ENCODE results near the gene HS6ST2.
"Not testable (repeated sequence)": the region's sequence is repeated elsewhere in the genome, so short reads cannot be mapped to it uniquely, and the experiment has no call there.

HS6ST2 gene

DNA sequence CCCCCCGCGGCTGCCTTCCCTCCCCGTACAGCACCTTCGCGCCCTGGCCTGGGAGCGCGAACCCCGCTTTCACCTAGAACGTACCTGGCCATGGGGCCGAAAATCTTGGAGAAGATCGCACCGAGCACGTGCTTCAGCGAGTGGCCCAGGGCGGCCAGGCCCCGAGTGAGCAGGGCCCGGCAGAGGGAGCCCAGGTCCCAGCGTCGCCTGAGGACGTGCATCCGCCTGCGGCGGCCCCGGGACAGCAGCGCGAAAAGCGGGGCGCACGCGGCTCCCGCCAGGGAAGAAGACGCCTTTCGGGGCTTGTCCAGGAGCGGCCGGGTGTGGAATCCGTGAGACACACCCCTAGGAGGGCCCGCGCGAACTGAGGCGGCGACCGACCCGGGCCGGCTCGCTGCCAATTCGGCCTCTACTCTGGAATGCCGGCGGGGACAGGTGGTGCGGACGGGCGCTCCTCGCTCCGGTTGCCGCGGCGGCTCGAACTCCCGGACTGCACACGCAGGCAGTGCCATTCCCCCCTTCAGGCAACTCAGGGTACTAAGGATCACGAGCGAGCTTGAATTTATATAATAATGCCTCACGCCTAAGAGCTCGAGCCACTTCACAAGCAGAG, at the start of gene HS6ST2:
Gene HS6ST2, minus strand, starts transcription at position 539 of the 613 bp plus-strand sequence.
- peaks cover 12% of the 10 kb centered on the region for H3K4me1 Mint-ChIP-seq
- H3K27ac Mint-ChIP-seq = no peak within 1 kb of the TSS
- H3K4me3 Mint-ChIP-seq = peak within 1 kb of the TSS; percentile 63
- no peaks in the 10 kb centered on the region for H3K36me3 Mint-ChIP-seq
- ATAC-seq (peak; percentile 47), DNase-seq (ENCODE audit: low spot score in 2 of 2) (no peak)
- no peaks in the 10 kb centered on the region for H3K9me3 Mint-ChIP-seq

DNA sequence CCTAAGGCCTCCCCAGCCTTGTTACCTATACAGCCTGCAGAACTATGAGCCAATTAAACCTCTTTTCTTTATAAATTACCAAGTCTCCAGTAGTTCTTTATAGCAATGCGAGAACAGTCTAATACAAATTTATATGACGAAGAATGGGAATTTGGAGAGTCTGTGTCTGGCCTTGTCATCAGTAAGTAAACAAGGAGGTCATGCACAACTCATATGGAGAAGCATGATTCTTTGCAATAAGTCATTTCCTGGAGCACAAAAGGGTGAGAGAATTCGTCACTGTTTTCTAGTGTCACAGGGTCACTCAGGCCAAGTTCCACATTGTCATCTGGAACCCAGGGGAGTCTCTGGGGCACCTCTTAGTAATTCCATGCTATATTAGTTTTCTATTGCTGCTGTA, 49.0 kb upstream of the HS6ST2 start:
- Mint-ChIP-seq H3K4me1 (no peaks in the 10 kb centered on the region), H3K27ac (no peak overlapping the region), H3K4me3 (no peak overlapping the region), H3K36me3 (no peaks in the 10 kb centered on the region), H3K9me3 (peaks cover 2% of the 10 kb centered on the region)
- ATAC-seq = no peak
- DNase-seq (ENCODE audit: low spot score in 2 of 2) = no peak

DNA sequence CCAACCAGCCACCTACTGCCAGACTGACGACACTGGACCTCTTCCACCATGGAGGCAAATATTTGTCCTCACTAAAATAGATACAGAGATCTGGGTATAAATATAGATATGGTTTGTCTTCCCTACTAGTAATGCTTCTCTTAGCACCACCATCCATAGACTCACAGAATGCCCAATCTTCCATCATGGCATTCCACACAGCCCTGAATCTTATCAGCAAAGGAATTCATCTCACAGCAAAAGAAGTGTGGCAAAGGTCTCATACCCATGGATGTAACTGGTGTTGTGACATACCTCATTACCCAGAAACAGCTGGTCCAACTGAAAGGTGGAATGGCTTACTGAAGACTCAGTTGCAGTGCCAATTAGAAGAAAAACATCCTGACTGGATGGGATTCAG, 47.2 kb upstream of the HS6ST2 start:
- Mint-ChIP-seq H3K4me1 (no peaks in the 10 kb centered on the region), H3K27ac (no peak overlapping the region), H3K9me3 (peaks cover 2% of the 10 kb centered on the region), H3K4me3 (no peak overlapping the region), H3K36me3 (no peaks in the 10 kb centered on the region)
- ATAC-seq (no peak), DNase-seq (ENCODE audit: low spot score in 2 of 2) (no peak)

GRCh38 chrX:133005042-133005441, 46.6 kb upstream of the HS6ST2 start:
- Mint-ChIP-seq H3K4me1 (no peaks in the 10 kb centered on the region), H3K27ac (no peak overlapping the region), H3K4me3 (no peak overlapping the region), H3K9me3 (peaks cover 2% of the 10 kb centered on the region), H3K36me3 (no peaks in the 10 kb centered on the region)
- DNase-seq (ENCODE audit: low spot score in 2 of 2) (no peak), ATAC-seq (no peak)

DNA sequence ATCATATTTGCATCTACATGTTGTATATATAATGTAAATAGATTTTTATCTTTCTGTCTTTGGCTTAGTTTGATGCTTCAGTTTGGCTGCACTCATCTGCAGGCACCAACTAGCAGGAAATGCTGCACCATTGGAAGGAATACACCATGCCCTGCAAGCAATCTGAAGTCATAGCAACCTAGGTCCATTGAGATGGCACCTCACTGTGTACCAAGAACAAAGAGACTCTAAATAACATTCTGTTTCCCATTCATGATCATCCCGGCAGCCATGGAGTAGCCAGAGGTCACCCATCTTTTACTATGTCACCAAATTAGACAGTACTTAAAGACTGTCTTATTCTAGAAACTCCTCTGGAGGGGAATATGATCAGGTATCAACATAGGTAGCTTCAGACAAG, 40.8 kb upstream of the HS6ST2 start:
- DNase-seq (ENCODE audit: low spot score in 2 of 2) (no peak), ATAC-seq (no peak)
- Mint-ChIP-seq H3K4me1 (no peaks in the 10 kb centered on the region), H3K27ac (no peak overlapping the region), H3K36me3 (no peaks in the 10 kb centered on the region), H3K9me3 (no peaks in the 10 kb centered on the region), H3K4me3 (no peak overlapping the region)

DNA sequence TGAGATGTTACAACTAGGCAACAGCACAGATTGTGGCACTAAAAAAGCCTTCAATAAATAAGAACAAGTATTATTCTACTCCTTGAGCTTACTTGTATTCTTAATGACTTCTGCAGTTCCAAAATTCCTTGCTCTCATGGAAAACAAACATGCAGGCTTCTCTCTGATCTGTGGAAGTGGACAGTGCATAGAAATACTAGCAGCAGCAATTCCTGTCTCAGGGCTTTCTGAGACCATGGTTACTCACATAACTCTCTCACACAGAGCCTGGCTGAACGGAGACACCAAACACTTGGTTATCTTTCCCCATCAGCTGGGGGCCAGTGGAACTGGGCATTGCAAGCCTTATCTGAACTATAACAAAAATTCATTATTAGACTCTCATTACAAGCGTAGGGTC, 32.4 kb upstream of the HS6ST2 start:
- ATAC-seq (no peak), DNase-seq (ENCODE audit: low spot score in 2 of 2) (no peak)
- H3K4me1 Mint-ChIP-seq = no peaks in the 10 kb centered on the region
- H3K9me3 Mint-ChIP-seq = no peaks in the 10 kb centered on the region
- H3K4me3 Mint-ChIP-seq = no peak overlapping the region
- no peaks in the 10 kb centered on the region for H3K36me3 Mint-ChIP-seq
- no peak overlapping the region for H3K27ac Mint-ChIP-seq

GRCh38 chrX:132986556-132986955, 28.1 kb upstream of the HS6ST2 start:
- Mint-ChIP-seq H3K4me1 (no peaks in the 10 kb centered on the region), H3K9me3 (no peaks in the 10 kb centered on the region), H3K36me3 (no peaks in the 10 kb centered on the region), H3K4me3 (no peak overlapping the region), H3K27ac (no peak overlapping the region)
- ATAC-seq = no peak
- DNase-seq (ENCODE audit: low spot score in 2 of 2) = no peak

GRCh38 chrX:132984058-132984650, 25.7 kb upstream of the HS6ST2 start:
- H3K36me3 Mint-ChIP-seq = no peaks in the 10 kb centered on the region
- no peak for ATAC-seq
- no peaks in the 10 kb centered on the region for H3K9me3 Mint-ChIP-seq
- DNase-seq (ENCODE audit: low spot score in 2 of 2) = no peak
- no peak overlapping the region for H3K4me3 Mint-ChIP-seq
- H3K27ac Mint-ChIP-seq = no peak overlapping the region
- no peaks in the 10 kb centered on the region for H3K4me1 Mint-ChIP-seq

DNA sequence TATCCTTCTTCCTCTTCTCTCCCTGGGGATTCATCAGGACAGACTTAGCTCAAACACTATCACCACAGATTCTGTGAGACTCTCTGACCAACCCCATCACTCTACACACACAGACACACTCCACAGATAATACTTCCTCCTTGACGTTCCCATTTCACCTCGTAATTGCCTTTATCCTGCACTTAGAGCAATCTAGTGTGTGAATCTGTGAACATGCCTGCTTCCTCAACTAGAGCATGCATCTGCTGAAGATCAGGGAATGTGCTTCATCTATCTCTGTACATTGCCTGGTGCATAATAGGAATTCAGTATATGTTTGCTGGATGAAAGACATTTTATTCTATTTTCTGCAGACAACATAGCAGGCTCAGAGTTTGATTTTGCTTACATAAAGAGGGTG, 25.1 kb upstream of the HS6ST2 start:
- H3K36me3 Mint-ChIP-seq = no peaks in the 10 kb centered on the region
- H3K9me3 Mint-ChIP-seq = no peaks in the 10 kb centered on the region
- H3K4me3 Mint-ChIP-seq = no peak overlapping the region
- H3K4me1 Mint-ChIP-seq = no peaks in the 10 kb centered on the region
- H3K27ac Mint-ChIP-seq = no peak overlapping the region
- ATAC-seq (no peak), DNase-seq (ENCODE audit: low spot score in 2 of 2) (no peak)

- H3K4me3 Mint-ChIP-seq; H3K27ac Mint-ChIP-seq; ATAC-seq; DNase-seq (ENCODE audit: low spot score in 2 of 2); H3K9me3 Mint-ChIP-seq; H3K36me3 Mint-ChIP-seq; H3K4me1 Mint-ChIP-seq: not testable (repeated sequence)
These were observed 21.6 kb upstream of the HS6ST2 start for GRCh38 chrX:132980035-132980434.

- H3K36me3 Mint-ChIP-seq = no peaks in the 10 kb centered on the region
- no peaks in the 10 kb centered on the region for H3K9me3 Mint-ChIP-seq
- DNase-seq (ENCODE audit: low spot score in 2 of 2) (no peak), ATAC-seq (no peak)
- H3K27ac Mint-ChIP-seq = no peak overlapping the region
- H3K4me1 Mint-ChIP-seq = no peaks in the 10 kb centered on the region
- H3K4me3 Mint-ChIP-seq = no peak overlapping the region
These were observed 10.0 kb upstream of the HS6ST2 start for GRCh38 chrX:132968296-132968949.

DNA sequence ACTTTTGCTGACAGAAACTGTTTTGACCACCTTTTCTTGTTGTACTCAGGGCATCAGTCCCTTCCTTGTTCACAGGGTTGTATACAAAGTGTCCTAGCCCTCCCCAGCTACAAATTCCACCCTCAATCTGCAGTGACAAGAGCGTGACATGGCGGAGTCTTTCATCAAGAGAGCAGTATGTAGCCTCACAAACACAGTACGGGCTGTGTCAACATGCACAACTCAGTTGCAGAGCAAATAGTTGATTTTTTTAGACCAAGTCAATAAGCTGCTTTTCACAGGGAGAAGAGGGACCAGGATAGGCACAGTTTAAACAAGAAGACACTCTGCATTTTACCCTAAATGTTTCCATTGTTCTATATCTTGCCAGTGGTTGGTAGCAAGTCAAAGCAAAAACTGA, 8.6 kb upstream of the HS6ST2 start:
- no peak for DNase-seq (ENCODE audit: low spot score in 2 of 2)
- H3K27ac Mint-ChIP-seq = no peak overlapping the region
- ATAC-seq = no peak
- H3K4me1 Mint-ChIP-seq = no peaks in the 10 kb centered on the region
- no peaks in the 10 kb centered on the region for H3K36me3 Mint-ChIP-seq
- no peak overlapping the region for H3K4me3 Mint-ChIP-seq
- H3K9me3 Mint-ChIP-seq = no peaks in the 10 kb centered on the region

- no peak overlapping the region for H3K27ac Mint-ChIP-seq
These were observed 7.0 kb upstream of the HS6ST2 start for GRCh38 chrX:132965461-132965860.

DNA sequence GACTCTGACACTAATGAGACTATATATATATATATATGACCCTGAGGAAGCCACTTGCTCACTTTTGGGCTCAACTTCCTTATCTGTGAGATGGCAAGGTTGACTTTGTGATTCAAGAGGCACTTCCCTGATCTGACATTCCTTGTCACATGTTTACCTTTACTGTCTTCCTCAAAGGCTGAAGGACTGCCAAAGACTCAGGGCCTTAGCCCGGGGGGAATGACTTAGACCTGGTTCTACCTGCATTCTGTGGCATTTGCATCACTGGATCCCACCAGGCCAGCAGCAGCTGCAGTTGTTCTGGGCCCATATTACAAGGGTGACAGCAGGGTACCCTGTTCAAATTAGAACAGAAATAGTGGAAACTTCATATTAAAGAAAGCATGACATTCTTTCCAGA, 3.1 kb upstream of the HS6ST2 start:
- ATAC-seq = no peak
- H3K4me3 Mint-ChIP-seq = no peak overlapping the region
- DNase-seq (ENCODE audit: low spot score in 2 of 2) = no peak
- no peaks in the 10 kb centered on the region for H3K36me3 Mint-ChIP-seq
- no peaks in the 10 kb centered on the region for H3K4me1 Mint-ChIP-seq
- no peaks in the 10 kb centered on the region for H3K9me3 Mint-ChIP-seq
- H3K27ac Mint-ChIP-seq = no peak overlapping the region

More at GRCh38 chrX:132965461-132965860, 7.0 kb upstream of the HS6ST2 start:
- DNase-seq (ENCODE audit: low spot score in 2 of 2) = no peak
- no peaks in the 10 kb centered on the region for H3K9me3 Mint-ChIP-seq
- H3K36me3 Mint-ChIP-seq = no peaks in the 10 kb centered on the region
- ATAC-seq = no peak
- H3K4me1 Mint-ChIP-seq = no peaks in the 10 kb centered on the region
- no peak overlapping the region for H3K4me3 Mint-ChIP-seq

DNA sequence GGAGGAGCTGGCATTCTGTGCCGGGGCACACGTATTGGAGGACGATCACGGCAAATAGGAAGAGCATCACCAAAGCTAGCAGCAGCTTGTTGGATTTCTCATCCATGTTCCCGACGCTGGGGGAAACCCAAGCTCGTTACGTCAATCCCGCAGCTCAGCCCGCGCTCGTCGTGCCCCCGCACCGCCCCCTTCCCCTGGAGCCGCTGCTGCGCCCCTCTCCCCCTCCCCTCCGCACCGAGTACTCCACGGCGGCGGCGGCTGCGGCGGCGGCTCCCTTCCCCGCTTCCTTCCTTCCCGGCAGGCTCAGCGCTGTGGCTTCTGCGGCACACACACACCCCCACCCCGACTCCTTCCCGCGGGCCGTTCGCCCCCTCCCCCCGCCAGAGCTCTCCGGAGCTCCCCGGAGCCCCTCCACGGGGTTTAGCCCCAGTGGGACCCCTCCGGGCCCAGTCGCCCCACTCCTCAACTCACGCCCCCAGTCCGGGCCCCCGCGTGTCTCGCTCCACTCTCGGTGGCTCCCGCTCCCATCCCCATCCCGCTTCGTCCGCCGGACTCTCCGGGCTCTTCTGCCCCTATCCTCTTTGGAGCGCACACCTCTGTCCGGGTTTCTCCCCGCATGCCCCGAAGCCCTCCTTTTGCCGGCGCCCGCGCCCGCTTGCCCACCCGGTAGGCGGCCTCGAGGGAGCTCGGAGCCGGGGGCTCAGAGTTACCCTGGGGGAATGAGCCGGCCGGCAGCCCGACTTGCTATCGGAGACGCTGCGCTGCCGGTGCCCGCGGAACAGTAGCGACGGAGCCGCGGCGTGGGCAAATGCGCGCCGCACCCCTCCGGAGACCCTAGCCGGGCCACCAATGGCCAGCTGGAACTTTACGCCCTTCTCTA, 978 bp downstream of the HS6ST2 start:
- DNase-seq (ENCODE audit: low spot score in 2 of 2) = no peak

More for the DNA sequence above, 978 bp downstream of the HS6ST2 start:
- ATAC-seq = no peak
- H3K36me3 Mint-ChIP-seq = no peaks in the 10 kb centered on the region
- no peaks in the 10 kb centered on the region for H3K9me3 Mint-ChIP-seq
- H3K4me3 Mint-ChIP-seq = peak overlapping the region; percentile 63
- peaks cover 12% of the 10 kb centered on the region for H3K4me1 Mint-ChIP-seq
- no peak overlapping the region for H3K27ac Mint-ChIP-seq
